SK-N-MC (cell line): Measurements from ENCODE around the gene ASTN2.

ENCODE experiments used
- DNase-seq: peaks from one replicate; pipeline ENCODE4 v3.0.0-alpha.2; 2011; ENCODE audit warnings: low read depth, low spot score
- H3K27ac ChIP-seq: fragments of 200-600 bp; sonication (generic); 2 replicates; pipeline ENCODE4 v1.5.1; 2016; ENCODE audit warnings: mixed run types
- H3K36me3 ChIP-seq: fragments of 200-600 bp; sonication (generic); 2 replicates; pipeline ENCODE4 v1.6.1; 2017; ENCODE audit warnings: antibody characterized with exemption, low read length, mixed read lengths; ENCODE audit not compliant: insufficient read depth
- H3K4me3 ChIP-seq: fragments of 200-600 bp; sonication (generic); 2 replicates; pipeline ENCODE4 v1.5.1; 2016
- H3K9ac ChIP-seq: fragments of 200-600 bp; sonication (generic); 2 replicates; pipeline ENCODE4 v1.8.0; 2017; ENCODE audit warnings: mixed run types, mixed read lengths; ENCODE audit not compliant: insufficient read length
- H3K9me3 ChIP-seq: fragments of 200-600 bp; sonication (generic); 2 replicates; pipeline ENCODE4 v1.6.1; 2017; ENCODE audit warnings: low read depth, mild to moderate bottlenecking, antibody characterized with exemption, low read length, moderate library complexity, mixed read lengths
- EZH2 ChIP-seq: fragments of 200-600 bp; sonication (generic); IDR thresholded peaks from one replicate; pipeline ENCODE4 v1.6.1; 2017; ENCODE audit warnings: antibody characterized with exemption
- FOXP2 ChIP-seq: optimal IDR thresholded peaks from 2 replicates; pipeline ENCODE3; 2011; ENCODE audit warnings: mild to moderate bottlenecking, moderate library complexity; ENCODE audit not compliant: insufficient read depth; ENCODE audit errors: extremely low read length, control extremely low read depth
- POLR2AphosphoS5 ChIP-seq: IDR thresholded peaks from 2 replicates; pipeline ENCODE4 v1.6.1; 2012; ENCODE audit warnings: mild to moderate bottlenecking, low read depth, low read length, borderline replicate concordance

The ASTN2 gene

DNA sequence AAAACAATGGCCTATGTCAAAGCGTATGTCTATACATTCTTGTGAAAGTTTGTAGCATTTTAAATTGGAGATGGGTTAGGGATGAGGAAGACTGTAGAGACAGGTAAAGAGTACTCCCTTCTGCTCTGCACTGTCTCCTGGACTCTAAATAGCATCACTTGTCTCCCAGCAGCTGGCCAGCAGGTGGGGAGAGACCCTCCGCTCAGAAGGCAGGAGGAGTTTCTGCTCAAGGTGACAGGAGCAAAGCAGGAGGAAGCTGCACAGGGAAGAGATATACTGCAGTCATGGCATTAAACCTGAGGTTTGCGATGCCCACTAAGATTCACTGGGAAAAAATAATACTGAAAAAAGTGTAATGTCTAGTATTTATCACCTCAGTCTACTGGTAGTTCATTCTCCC lies 10.7 kb upstream of the ASTN2 start:
- Histone ChIP-seq H3K4me3 (no peak overlapping the region), H3K9me3 (no peaks in the 10 kb centered on the region), H3K27ac (no peak overlapping the region), H3K36me3 (no peaks in the 10 kb centered on the region), H3K9ac (no peak overlapping the region)
- TF ChIP-seq FOXP2, result no peak
- no peak for TF ChIP-seq EZH2
- TF ChIP-seq POLR2AphosphoS5, result no peak
- no peak for DNase-seq

DNA sequence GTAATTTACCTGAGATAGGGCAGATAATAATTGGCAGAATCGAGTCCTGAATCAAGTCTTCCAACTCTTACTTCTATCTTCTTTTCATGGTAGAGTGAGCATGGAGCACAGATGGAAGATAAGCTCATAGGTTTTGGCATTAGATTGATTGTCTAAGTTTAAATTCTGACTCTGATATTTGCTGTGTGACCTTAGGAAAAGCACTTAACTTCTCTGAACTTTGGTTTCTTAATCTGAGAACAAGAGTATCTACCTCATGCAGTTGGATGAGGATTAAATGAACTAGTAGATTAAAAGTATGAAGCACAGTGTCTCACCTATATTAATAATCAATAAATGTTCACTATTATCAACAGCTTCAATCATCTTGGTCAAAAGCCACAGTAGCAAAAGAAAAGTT lies 9.4 kb upstream of the ASTN2 start:
- no peak overlapping the region for H3K27ac ChIP-seq
- H3K9ac ChIP-seq, result no peak overlapping the region
- DNase-seq, result no peak
- no peak overlapping the region for H3K4me3 ChIP-seq
- H3K36me3 ChIP-seq, result no peaks in the 10 kb centered on the region
- no peak for TF ChIP-seq POLR2AphosphoS5
- no peak for TF ChIP-seq EZH2
- no peak for TF ChIP-seq FOXP2
- no peaks in the 10 kb centered on the region for H3K9me3 ChIP-seq

DNA sequence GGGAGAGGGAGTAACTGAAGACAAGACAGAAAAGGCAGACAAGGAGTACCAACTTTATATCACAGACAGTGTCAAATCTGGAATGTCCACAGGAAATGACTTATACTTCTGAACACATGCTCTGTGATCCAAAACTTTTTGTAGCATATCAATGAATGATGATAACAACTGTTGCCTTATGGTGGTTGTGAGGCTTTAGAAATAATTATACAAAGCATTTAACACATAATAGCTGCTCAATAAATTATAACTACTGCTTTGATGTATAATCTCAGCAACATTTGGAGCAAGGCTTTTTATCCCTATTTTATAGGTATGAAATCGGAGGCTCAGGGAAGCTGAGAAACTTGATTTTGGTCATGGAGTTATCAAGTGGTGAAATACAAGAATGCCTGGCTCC lies 3.3 kb upstream of the ASTN2 start:
- no peak overlapping the region for H3K27ac ChIP-seq
- H3K9ac ChIP-seq, result no peak overlapping the region
- H3K36me3 ChIP-seq, result no peaks in the 10 kb centered on the region
- TF ChIP-seq FOXP2 (no peak), EZH2 (no peak), POLR2AphosphoS5 (no peak)
- H3K9me3 ChIP-seq, result no peaks in the 10 kb centered on the region
- no peak for DNase-seq
- no peak overlapping the region for H3K4me3 ChIP-seq

DNA sequence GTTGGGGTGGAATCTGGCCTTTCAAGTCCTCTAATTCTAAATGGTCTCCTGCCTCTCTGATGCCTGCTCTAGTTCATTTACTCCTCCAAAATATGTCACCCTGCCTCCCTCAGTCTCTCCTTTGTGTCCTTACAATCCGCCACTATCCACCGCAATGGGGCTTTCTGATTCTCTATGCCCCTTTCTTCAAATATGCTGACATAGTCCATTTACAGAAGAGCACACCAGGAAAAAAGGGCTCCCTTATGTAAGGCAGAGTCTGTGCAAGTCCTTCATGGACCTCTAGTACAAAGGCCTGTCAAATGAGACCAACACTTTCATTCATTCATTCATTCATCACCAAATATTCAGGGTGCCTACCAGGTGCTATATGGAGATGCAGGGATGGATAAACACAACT lies 2.0 kb upstream of the ASTN2 start:
- DNase-seq, result no peak
- Histone ChIP-seq H3K36me3 (no peaks in the 10 kb centered on the region), H3K9ac (no peak overlapping the region), H3K4me3 (no peak overlapping the region), H3K27ac (no peak overlapping the region), H3K9me3 (no peaks in the 10 kb centered on the region)
- TF ChIP-seq FOXP2, result no peak
- TF ChIP-seq EZH2, result no peak
- no peak for TF ChIP-seq POLR2AphosphoS5

DNA sequence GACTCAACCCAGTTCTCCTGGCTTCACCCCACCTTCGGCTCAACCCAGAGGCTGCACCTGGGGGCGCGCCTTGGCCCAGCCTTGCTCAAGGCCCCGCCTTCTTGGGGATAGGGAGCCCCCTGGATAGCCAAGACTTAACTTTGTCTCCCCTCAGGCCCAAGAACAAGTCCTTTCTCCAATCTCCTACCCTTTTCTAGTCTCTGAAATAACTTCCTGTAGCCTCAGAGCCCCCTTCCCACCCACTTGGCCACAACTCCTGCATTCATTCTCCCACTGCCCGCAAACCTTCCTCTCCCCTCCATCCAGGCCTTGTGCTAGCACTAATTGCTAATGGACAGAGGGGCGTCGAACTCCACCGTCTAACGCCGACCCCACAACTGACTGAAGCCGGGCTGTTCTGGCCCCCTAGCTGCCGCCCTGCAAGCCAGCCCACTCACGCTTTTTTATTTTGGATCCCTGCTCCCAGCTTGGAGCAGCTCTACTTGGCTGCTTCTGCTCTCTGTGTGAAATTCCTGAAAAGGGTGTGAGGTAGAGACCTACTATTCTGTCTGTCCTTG lies 579 bp upstream of the ASTN2 start:
- DNase-seq, result no peak
- Histone ChIP-seq H3K36me3 (no peaks in the 10 kb centered on the region), H3K27ac (no peak overlapping the region), H3K4me3 (no peak overlapping the region), H3K9ac (no peak overlapping the region), H3K9me3 (no peaks in the 10 kb centered on the region)
- TF ChIP-seq FOXP2 (no peak), EZH2 (peak; percentile 46)

DNA sequence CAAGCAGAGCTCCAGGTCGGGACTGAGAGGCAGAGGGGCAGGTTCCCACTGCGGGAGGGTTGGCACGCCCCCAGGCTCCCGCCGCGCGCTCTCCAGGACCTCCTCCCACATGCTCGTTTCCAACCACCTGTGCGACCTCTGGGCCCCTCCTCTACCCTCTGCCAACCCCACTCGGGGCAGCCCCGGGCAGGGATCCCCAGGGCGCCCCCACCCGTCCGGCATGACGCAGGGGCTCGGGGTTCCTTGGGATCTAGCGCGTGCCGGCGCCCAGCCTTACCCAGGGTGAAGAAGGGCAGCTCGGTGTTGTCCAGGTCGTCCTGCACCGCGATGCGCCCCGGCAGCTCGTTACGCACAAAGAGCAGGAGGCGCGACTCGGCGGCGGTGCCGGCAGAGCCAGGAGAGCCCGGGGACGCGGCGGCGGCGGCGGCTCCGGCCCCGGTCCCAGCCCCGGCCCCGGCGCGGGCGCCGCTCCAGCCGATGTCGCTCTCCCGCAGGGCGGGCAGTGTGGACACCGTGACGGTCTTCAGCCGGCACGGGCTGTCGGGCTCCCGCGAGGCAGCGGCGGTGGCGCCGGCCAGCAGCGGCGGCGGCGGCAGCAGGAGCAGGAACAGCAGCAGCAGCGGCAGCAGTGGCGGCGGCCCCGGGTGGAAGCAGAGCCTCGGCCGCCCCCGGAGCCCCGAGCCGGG lies 494 bp downstream of the ASTN2 start:
- TF ChIP-seq EZH2, result peak; percentile 19
- TF ChIP-seq FOXP2, result no peak
- no peak for TF ChIP-seq POLR2AphosphoS5
- DNase-seq, result no peak
- Histone ChIP-seq H3K36me3 (no peaks in the 10 kb centered on the region), H3K9me3 (no peaks in the 10 kb centered on the region), H3K9ac (no peak overlapping the region), H3K27ac (no peak overlapping the region), H3K4me3 (no peak overlapping the region)

DNA sequence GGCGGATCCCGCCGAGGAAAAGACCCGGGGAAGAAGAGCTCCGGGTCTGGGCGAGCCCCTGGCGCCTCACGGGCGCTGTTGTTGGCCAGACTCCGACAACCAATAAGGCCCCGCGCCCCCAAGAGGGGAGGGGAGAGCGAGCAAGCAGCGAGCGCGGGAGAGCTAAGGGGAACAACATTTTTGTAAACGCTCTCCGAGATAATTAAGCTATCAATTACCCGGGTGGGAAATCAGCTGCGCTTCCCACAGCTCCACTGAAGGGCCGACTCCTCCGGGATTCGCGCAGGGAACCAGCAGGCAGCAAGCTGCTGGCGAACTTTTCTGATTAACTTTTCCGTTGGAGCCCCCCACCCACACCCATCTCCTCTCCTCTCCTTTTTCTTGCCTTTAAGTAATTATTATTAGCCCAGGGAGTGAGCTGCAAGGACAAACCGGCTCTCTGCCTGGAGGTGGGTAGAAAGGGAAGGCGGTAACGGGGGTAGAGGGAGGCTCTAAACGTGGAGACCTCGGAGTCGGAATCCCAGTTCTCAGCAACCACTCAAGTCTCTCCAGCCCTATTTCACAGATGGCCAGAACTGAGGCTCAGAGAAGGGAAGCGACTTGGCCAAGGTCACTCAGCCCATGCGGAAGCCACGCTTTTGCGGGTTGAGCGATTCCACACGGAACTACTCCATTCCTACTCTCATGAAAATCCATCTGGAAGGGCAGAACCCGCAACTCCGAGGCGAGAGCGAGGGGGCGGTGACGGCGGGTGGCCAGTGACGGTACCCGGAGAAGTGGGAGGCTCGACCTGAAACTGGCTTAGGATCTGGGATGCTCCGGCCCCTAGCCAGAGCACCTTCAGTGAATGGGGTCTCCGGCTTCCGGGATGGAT lies 1.3 kb downstream of the ASTN2 start:
- Histone ChIP-seq H3K27ac (no peak overlapping the region), H3K4me3 (no peak overlapping the region), H3K36me3 (no peaks in the 10 kb centered on the region), H3K9me3 (no peaks in the 10 kb centered on the region), H3K9ac (no peak overlapping the region)
- TF ChIP-seq POLR2AphosphoS5 (no peak), EZH2 (peak; percentile 83), FOXP2 (no peak)
- no peak for DNase-seq

DNA sequence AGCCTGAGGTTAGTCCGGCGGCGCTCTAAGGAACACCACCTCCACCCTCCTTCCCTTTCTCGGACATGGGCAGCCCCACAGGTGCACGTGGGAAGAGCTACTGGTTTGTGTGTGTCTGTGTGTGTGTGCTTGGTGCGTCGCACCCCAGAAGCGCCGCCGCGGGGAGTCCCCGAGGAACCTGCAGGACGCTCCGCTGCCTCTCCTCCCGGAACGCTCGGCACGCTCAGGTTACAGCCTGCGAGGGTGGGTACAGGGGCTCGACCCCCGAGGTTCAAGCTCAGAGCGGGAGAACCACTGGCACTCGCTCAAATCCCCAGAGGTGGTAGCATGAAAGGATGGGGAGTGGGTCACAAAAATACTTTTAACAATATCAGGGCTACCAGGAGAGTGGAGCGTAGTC lies 2.0 kb downstream of the ASTN2 start:
- Histone ChIP-seq H3K27ac (no peak overlapping the region), H3K4me3 (no peak overlapping the region), H3K36me3 (no peaks in the 10 kb centered on the region), H3K9me3 (no peaks in the 10 kb centered on the region), H3K9ac (no peak overlapping the region)
- TF ChIP-seq EZH2, result no peak
- TF ChIP-seq POLR2AphosphoS5, result no peak
- no peak for TF ChIP-seq FOXP2
- no peak for DNase-seq

DNA sequence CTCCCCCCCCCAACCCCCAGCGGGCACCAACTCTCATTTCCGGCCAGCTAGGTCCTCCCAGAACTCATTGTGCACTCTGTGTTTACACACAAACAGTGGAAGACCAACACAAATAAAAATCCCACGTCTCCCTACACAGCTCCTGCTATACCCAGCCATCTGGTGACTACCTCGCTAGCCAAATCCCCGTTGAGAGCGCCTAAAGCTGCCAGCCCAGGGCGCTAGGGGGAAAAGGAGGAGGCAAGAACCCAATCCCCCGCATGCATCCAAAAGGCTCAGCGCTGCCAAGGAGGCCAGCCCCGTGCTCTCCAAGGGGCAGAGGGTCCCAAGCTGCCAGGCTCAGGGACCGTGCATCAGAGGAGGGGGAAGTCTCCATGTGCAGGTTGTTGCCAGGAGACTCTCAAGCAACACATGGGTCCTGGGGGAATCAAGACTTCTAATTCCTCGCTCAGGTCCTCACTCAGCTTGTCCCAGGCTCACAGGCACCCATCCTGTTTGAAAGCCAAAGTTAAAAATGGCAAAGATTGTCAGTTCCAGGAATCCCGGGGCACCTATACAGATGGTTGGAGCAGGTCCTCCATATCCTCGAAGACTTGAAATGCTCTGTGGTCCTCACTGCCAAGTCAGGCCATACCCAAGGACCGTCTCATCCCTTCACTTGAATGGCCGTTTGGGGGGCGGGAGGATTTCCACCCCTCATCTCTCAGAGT lies 2.7 kb downstream of the ASTN2 start:
- H3K9ac ChIP-seq, result no peak overlapping the region
- DNase-seq, result no peak

More for the DNA sequence above, 2.7 kb downstream of the ASTN2 start:
- H3K4me3 ChIP-seq, result no peak overlapping the region
- no peak for TF ChIP-seq POLR2AphosphoS5
- TF ChIP-seq FOXP2, result no peak
- no peak for TF ChIP-seq EZH2
- H3K36me3 ChIP-seq, result no peaks in the 10 kb centered on the region
- H3K9me3 ChIP-seq, result no peaks in the 10 kb centered on the region
- H3K27ac ChIP-seq, result no peak overlapping the region
